Measurements from ENCODE around the gene KNDC1. TPM values are rescaled to one million over a fixed set of nuclear protein-coding genes. Genes with fewer than 3 reads are reported as not detected.

KNDC1 gene
- total RNA-seq, 4 donors from 2014 or later, result 2.1 to 9.3 (median 3.5) TPM

DNA sequence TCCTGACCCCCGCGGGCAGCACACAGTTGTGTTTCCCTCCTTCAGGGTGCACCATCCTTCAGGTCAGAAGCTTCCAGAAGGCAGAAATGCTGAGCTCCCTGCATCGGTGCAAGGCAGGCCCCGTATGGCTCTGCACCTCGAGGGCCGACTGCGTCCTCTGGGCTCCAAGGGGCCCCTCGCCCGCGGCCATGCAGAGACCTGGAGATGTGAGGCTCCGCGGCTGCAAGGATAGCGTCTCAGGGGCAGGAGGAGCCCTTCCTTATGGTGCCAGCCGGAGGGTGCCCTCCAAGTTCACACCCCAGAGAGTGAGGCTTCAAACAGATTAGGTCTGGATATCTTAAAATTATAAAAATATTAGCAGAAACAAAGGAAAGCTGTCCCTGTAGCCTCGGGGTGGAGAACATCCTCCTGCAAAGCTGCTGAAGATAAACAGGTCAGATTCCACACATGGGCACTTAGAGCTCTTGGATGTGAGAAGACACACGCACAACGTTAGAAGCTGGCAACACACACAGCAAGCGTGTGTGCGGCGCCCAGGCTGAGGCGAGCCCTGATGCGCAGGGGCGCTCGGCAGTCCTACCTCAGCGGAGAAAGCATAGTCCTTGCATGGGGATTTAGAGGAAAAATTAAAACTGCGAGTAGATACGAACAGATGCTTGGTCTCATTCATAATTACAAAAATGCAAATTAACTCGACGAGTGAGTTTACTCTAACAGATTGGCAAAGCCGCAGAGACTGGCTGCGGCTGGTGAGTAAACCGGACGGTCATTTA is 20.4 kb downstream of the KNDC1 start:
- DNase-seq, result no peak
- 91% methylated on average over 30 to 33 of the region's 33 CpGs for WGBS, 2 donors
- Histone ChIP-seq H3K4me1 (no peaks in the 10 kb centered on the region), H3K4me3 (replicated peaks in 1 of 3) (no peak overlapping the region), H3K36me3 (no peaks in the 10 kb centered on the region), H3K27me3 (no peaks in the 10 kb centered on the region), H3K27ac (no peak overlapping the region), H3K9me3 (no peaks in the 10 kb centered on the region)
- TF ChIP-seq CTCF (IDR thresholded peaks at IDR 0.05), result no peak
- TF ChIP-seq POLR2A (IDR thresholded peaks at IDR 0.05), result no peak
- intact Hi-C loops (cut with DNase I), result no loop called here

GRCh38 chr10:133180965-133181639 is 21.1 kb downstream of the KNDC1 start:
- 91 to 95% methylated on average over 12 to 23 of the region's 23 CpGs for WGBS, 2 donors
- no peak overlapping the region for H3K4me3 ChIP-seq (replicated peaks in 1 of 3)
- intact Hi-C loops (cut with DNase I), result no loop called here
- no peaks in the 10 kb centered on the region for H3K36me3 ChIP-seq
- H3K4me1 ChIP-seq, result no peaks in the 10 kb centered on the region
- DNase-seq, result no peak
- no peaks in the 10 kb centered on the region for H3K9me3 ChIP-seq
- H3K27me3 ChIP-seq, result no peaks in the 10 kb centered on the region
- no peak overlapping the region for H3K27ac ChIP-seq
- TF ChIP-seq POLR2A (IDR thresholded peaks at IDR 0.05) (no peak), CTCF (IDR thresholded peaks at IDR 0.05) (no peak)

DNA sequence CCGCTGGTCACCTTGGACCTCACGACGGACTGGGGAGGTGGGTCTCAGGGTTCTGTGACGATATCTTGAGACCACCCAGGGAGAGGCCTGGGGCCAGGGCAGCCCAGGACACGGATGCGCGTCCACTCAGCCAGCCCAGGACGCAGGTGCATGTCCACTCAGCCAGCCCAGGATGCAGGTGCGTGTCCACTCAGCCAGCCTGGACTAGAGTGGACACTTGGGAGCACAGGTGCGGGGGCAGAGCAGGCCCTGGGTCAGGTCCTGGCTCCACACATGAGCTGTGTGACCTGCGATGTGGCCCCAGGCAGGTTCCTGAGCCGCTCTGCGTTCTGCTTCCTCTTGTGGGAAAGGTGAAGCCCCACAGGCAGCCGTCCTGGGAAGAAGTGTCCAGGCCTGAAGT is 22.2 kb downstream of the KNDC1 start:
- Histone ChIP-seq H3K4me1 (no peaks in the 10 kb centered on the region), H3K9me3 (no peaks in the 10 kb centered on the region), H3K27ac (no peak overlapping the region), H3K4me3 (replicated peaks in 1 of 3) (no peak overlapping the region), H3K27me3 (no peaks in the 10 kb centered on the region), H3K36me3 (no peaks in the 10 kb centered on the region)
- TF ChIP-seq CTCF (IDR thresholded peaks at IDR 0.05) (no peak), POLR2A (IDR thresholded peaks at IDR 0.05) (no peak)
- WGBS, 2 donors, result 76 to 81% methylated on average over 9 to 14 of the region's 14 CpGs
- intact Hi-C loops (cut with DNase I), result no loop called here
- no peak for DNase-seq

DNA sequence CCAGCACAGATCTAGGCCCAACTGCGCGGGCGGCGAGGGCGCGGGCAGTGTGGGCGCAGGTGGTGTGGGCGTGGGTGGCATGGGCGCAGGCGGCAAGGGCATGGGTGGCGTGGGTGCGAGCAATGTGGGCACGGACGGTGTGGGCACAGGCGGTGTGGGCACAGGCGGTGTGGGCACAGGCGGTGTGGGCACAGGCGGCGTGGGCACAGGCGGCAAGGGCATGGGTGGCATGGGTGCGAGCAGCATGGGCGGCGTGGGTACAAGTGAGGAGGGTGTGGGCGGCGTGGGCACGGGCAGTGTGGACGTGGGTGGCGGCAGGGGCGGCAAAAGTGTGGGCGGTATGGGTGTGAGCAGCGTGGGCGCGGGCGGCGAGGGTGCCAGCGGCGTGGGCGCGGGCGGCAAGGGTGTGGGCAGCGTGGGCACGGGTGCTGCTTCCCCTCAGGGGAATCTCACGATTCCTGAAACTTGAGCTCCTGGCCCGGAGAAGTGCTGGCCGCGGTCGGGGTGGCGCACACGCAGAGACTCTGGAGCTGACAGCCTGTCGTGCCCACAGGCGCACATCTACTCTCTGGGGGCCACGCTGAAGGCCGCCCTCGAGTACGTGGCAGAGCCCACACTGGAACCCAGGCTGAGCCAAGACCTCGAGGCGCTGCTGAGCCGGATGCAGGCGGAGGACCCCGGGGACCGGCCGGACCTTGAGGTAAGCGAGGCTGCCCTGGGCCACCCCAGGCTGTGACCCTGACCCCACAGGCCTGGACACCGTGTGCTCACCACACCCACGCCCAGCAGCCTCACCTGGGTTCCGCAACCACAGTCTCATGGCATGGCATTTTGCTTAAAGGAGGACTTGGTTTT is 23.0 kb downstream of the KNDC1 start:
- no peak overlapping the region for H3K4me3 ChIP-seq (replicated peaks in 1 of 3)
- no peaks in the 10 kb centered on the region for H3K9me3 ChIP-seq
- no peaks in the 10 kb centered on the region for H3K4me1 ChIP-seq
- no peaks in the 10 kb centered on the region for H3K36me3 ChIP-seq
- TF ChIP-seq POLR2A (IDR thresholded peaks at IDR 0.05) (no peak), CTCF (IDR thresholded peaks at IDR 0.05) (no peak)
- intact Hi-C loops (cut with DNase I), result no loop called here
- no peaks in the 10 kb centered on the region for H3K27me3 ChIP-seq
- no peak overlapping the region for H3K27ac ChIP-seq
- 95 to 96% methylated on average over 52 to 64 of the region's 66 CpGs for WGBS, 2 donors
- DNase-seq, result no peak
